Measurements from ENCODE around the gene SCAP.
"Not testable (repeated sequence)": the region's sequence is repeated elsewhere in the genome, so short reads cannot be mapped to it uniquely, and the experiment has no call there.

SCAP gene

DNA sequence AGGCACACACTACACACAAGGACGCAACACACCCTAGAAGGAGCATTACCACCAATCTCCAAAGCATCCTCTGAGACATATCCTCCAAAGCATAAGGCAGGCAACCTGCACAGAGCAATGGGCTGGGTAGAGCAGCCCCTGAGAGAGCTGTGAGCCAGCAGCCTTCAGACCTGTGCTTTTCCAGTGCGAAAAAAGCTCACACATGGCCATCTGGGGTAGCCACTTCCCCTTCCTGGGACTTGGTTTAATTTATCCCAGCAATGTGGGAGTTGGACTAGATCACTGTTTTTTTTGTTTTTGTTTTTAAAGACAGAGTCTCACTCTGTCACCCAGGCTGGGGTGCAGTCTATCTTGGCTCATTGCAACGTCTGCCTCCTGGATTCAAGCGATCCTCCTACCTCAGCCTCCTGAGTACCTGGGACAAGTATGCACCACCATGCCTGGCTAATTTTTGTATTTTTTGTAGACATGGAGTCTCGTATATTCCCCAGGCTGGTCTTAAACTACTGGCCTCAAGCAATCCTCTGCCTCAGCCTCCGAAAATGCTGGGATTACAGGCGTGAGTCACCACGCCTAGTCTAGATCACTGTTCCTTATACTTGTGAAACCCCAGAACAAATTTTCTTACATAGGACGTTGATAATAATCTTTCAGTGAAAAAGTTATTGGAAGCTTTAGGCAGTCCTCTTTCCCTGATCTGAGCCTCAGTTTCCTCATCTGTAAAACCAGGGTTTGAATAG is 76.0 kb downstream of the SCAP start:
- no peak for DNase-seq (ENCODE audit: low read depth in 2 of 2)

DNA sequence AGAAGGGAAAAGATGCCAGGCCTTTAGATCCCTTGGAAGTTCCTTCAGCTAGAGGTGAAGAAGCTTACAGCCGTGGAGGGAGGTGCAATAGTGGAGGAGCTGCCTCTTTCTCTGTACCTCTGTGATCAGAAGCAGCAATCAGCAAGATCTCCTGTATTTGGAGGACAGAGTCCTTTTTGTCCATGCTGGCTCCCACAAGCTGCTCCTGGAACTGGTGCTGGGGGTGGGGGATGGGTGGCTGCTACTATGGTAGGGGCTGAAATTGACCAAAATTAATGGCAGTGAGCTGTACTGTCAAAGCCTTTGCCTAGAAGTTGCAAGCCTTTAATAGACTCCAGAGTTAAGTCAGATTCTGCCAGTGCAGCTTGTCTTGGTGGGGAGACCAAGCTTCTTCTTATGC is 76.7 kb downstream of the SCAP start:
- no peak for DNase-seq (ENCODE audit: low read depth in 2 of 2)

GRCh38 chr3:47398228-47398627 is 77.5 kb downstream of the SCAP start:
- no peak for DNase-seq (ENCODE audit: low read depth in 2 of 2)

GRCh38 chr3:47394881-47395280 is 80.9 kb downstream of the SCAP start:
- DNase-seq (ENCODE audit: low read depth in 2 of 2): no peak

- no peak for DNase-seq (ENCODE audit: low read depth in 2 of 2)
Measured at GRCh38 chr3:47394140-47394870, 81.4 kb downstream of the SCAP start.

DNA sequence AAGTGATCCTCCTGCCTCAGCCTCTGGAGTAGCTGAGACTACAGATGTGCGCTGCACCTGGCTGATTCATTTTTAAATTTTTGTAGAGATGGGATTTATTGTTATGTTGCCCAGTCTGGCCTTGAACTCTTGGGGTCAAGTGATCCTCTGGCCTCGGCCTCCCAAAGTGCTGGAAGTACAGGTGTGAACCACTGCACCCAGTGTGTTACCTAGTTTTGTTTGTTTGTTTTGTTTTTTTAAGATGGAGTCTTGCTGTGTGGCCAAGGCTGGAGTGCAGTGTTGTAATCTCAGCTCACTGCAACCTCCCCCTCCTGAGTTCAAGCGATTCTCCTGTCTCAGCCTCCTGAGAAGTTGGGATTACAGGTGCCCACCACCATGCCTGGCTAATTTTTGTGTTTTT is 82.8 kb downstream of the SCAP start:
- no peak for DNase-seq (ENCODE audit: low read depth in 2 of 2)

GRCh38 chr3:47385796-47386195 is 89.9 kb downstream of the SCAP start:
- DNase-seq (ENCODE audit: low read depth in 2 of 2): no peak

GRCh38 chr3:47385007-47385406 is 90.7 kb downstream of the SCAP start:
- no peak for DNase-seq (ENCODE audit: low read depth in 2 of 2)

DNA sequence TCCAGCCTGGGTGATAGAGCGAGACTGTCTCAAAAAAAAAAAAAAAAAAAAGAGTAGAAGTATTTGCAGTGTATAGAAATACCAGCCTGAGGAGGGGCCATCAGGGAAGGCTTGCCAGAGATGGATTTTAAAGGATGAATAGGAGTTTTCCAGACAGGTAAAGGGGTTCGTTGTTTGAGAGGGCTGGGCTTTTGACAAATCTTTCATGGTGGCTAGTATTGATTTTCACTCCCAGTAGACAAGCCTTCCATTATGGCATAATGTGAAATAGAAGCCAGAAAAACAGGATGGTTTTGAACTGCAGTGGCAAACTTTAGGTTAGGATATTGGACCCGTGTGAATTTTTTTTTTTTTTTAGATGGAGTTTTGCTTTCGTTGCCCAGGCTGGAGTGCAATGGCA is 91.3 kb downstream of the SCAP start:
- DNase-seq (ENCODE audit: low read depth in 2 of 2): no peak

- DNase-seq (ENCODE audit: low read depth in 2 of 2): peak; percentile 83 to 88
Measured at GRCh38 chr3:47381317-47382157, 94.2 kb downstream of the SCAP start.

DNA sequence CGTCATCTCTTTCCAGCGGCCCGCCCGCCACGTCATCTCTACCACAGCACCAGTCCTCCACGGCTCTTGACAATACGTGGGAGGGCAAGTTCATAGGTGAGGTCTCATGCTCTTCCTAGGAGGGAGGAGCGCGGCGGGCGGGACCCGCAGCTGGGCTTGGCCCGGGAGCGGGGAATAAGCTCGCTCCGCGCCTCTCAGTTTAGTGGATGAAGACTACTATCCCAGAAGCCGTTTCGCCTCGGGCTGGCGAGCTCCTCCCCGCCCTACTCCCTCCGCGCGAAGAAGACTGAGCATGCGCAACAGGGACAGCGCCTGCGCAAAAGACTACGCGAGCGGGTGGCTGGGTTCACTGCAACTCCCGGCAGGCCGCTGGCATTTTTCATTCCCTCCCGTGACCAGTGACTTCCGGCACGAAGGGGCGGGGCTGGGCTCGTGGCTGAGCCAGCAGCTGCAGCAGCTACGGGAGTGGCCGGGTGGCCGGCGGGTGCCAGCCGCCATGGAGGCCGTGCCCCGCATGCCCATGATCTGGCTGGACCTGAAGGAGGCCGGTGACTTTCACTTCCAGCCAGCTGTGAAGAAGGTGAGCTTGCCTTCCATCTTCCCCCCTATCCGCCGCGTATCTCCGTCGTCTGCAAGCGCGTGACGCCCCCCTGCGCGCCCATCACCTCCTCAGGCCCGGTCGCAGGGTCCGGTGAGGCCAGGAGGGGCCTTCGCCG is 95.0 kb downstream of the SCAP start, which contains the start of gene PTPN23:
Gene PTPN23, plus strand, starts transcription at position 421 of the 716 bp plus-strand sequence. Its CDS starts 76 bp downstream, at position 497.
- DNase-seq (ENCODE audit: low read depth in 2 of 2): peak; percentile 98 to 99

DNA sequence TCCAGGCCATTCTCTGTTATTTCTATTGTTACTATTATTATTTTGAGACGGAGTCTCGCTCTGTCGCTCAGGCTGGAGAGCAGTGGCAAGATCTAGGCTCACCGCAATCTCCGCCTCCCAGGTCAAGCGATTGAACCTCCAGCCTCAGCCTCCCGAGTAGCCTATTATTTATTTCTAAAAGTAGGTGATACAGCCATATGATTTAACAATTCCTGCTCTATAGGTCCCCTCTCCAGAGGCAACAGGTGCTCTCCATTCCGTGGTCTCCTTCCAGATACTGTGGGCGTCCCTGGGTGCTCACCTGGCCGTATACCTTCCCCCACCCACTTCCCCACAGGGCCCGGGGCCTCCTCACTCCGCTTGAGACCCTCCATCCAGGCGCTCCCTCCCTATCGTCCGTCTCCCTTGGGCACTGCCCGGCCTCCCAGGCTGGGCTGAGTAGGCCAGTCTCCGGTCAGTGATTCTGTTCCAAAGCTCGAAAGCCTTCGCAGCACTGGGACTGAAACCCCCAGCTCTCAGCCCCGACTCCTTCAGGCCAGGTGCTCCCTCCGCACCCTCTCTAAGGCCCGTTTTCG is 95.6 kb downstream of the SCAP start:
- DNase-seq (ENCODE audit: low read depth in 2 of 2): no peak

DNA sequence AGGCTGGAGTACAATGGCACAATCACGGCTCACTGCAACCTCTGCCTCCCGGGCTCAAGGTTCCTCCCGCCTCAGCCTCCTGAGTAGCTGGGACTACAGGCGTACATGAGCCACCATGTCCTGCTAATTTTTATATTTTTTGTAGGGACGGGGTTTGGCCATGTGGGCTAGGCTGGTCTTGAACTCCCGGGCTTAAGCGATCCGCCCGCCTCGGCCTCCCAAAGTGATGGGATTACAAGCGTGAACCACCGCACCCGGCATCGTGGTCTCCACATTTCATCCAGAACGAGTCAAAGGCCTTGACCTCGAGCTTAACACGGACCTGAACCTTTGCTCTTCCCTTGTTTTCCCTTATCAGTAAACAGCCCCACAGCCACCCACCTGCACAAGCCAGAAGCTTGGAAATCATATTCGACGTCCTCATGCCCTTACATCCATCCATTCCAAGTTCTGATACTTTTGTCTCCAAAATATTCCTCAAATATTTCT is 96.3 kb downstream of the SCAP start:
- no peak for DNase-seq (ENCODE audit: low read depth in 2 of 2)

GRCh38 chr3:47378869-47379268 is 96.9 kb downstream of the SCAP start:
- DNase-seq (ENCODE audit: low read depth in 2 of 2): no peak

DNA sequence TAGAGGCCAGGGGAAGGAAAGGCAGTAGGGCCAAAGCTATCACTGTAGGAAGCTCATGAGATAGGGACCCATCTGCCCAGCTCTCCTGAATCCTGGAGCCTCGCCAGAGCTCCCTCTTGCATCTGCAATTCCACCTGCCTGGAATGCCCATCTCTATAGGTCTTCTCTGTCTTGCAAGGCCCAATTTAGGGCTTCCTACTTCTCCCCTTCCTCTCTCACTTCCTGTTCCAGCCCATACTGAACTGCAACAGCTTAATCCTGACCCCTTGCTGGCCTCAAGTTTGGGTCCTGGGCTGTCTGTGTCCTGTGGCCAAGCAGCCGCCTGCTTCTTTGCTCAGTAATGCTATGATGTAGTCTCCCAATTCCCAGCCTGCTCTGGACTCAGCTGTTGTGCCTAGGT is 98.6 kb downstream of the SCAP start:
- DNase-seq (ENCODE audit: low read depth in 2 of 2): no peak

GRCh38 chr3:47376393-47376792 is 99.3 kb downstream of the SCAP start:
- no peak for DNase-seq (ENCODE audit: low read depth in 2 of 2)

- DNase-seq (ENCODE audit: low read depth in 2 of 2): no peak
Measured at GRCh38 chr3:47374587-47374986, 101.2 kb downstream of the SCAP start.

DNA sequence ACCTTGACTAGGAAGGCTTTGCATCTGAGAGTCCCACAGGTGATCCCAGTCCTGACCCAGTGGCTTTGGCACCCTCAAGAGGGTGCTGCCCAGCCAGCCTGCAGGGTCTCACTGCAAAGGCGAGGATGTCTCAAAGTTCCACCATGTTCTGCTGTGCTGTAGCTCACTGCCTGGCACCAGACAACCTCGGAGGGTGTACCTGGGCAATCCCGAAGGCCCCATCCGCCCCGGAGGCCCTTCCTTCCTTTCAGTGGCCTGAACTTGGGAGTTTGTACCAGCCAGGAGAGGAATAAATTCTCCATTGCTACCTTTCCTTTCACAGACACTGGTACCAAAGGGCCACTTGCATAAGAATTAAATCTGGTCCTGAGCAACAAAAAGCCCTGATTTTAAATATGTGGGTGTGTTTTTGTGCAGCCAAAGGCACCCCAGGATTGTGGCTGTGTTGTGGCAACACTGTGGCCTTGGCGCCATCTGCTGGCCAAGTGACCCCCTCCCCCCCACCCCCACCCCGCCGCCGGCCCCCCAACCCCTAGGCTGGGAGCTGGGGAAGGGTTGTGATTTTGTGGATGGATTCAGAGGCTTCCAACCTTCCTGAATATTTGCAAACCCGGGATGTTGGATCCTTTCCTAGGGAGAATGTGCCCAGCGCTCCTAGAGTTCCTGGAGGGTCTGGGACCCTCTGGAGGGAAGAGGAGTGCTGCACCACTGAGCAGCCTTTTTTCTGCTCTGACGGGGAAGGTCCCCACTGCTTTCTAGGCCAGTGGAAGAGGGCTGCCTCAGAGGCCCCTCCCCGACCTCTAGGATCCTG is 104.6 kb downstream of the SCAP start:
- no peak for DNase-seq (ENCODE audit: low read depth in 2 of 2)

- not testable (repeated sequence) for DNase-seq (ENCODE audit: low read depth in 2 of 2)
Measured at GRCh38 chr3:47370020-47370419, 105.7 kb downstream of the SCAP start.

DNA sequence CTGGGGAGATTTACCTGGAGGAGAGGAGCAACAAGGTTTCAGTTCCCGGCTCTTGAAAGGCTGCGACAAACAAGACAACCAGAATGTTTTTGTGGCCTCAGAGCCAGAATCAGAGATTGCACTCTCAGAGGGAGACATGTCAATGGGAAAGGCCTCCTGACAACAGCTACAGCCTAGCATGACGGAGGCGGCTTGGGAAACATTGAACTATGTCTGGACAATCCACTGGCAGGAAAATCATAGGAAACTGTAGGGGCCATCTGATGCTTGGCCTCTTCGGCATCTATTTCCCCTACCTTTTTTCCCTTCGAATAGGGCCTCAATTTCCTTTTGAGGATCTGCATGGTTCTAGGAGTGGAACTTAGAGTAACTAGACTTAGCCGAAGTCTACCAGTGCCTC is 108.1 kb downstream of the SCAP start:
- no peak for DNase-seq (ENCODE audit: low read depth in 2 of 2)
